Esophagus squamous epithelium (tissue), 4 donors: ENCODE data around the gene RBFOX1.

Experiments
- CTCF ChIP-seq, 6 experiments: fragments of 450-650 bp in 4 of 6; fragments of 200-600 bp in 2 of 6; sonication (generic) in 2 of 6; IDR thresholded peaks; one replicate each; pipeline ENCODE4 v1.5.1; 2016 to 2019; ENCODE audit warnings: antibody characterized with exemption in 6 of 6, mild to moderate bottlenecking in 4 of 6, moderate library complexity in 4 of 6
- POLR2A ChIP-seq, 4 donors: fragments of 450-650 bp; IDR thresholded peaks; one replicate each; pipeline ENCODE4 v1.6.1; 2017; ENCODE audit warnings: antibody characterized with exemption in 4 of 4, mild to moderate bottlenecking in 4 of 4, moderate library complexity in 3 of 4

GRCh38 chr16:7746941-7747340, 414.3 kb downstream of the RBFOX1 start:
- no peak for TF ChIP-seq CTCF (IDR thresholded peaks at IDR 0.05)
- TF ChIP-seq POLR2A (IDR thresholded peaks at IDR 0.05): no peak
